WTC11 (cell line): ENCODE measurements around the gene VAV2.

Experiments
- ARID4B ChIP-seq: sonication (generic); formaldehyde crosslinking; IDR thresholded peaks from 2 replicates; pipeline ENCODE4 v1.8.0; 2023; ENCODE audit warnings: missing genetic modification reagents, mild to moderate bottlenecking, borderline replicate concordance
- CREM ChIP-seq: sonication (generic); formaldehyde crosslinking; IDR thresholded peaks from 2 replicates; pipeline ENCODE4 v1.8.1; 2022; ENCODE audit warnings: mild to moderate bottlenecking, missing genetic modification reagents, moderate library complexity
- CTCF ChIP-seq: fragments of 200-600 bp; IDR thresholded peaks from 2 replicates; pipeline ENCODE4 v1.8.0; 2022; ENCODE audit warnings: antibody characterized with exemption
- E2F1 ChIP-seq: sonication (generic); formaldehyde crosslinking; IDR thresholded peaks from 2 replicates; pipeline ENCODE4 v1.8.0; 2022; ENCODE audit warnings: mild to moderate bottlenecking, missing genetic modification reagents
- E2F4 ChIP-seq: sonication (generic); formaldehyde crosslinking; IDR thresholded peaks from 2 replicates; pipeline ENCODE4 v1.8.1; 2022; ENCODE audit warnings: low read depth, mild to moderate bottlenecking, moderate library complexity, missing genetic modification reagents, borderline replicate concordance
- IRF1 ChIP-seq: sonication (generic); formaldehyde crosslinking; IDR thresholded peaks from 2 replicates; pipeline ENCODE4 v1.8.0; 2023; ENCODE audit warnings: missing genetic modification reagents
- NR2C2 ChIP-seq: sonication (generic); formaldehyde crosslinking; IDR thresholded peaks from 2 replicates; pipeline ENCODE4 v1.8.0; 2022; ENCODE audit warnings: mild to moderate bottlenecking, missing genetic modification reagents
- PRDM15 ChIP-seq: sonication (generic); formaldehyde crosslinking; IDR thresholded peaks from 2 replicates; pipeline ENCODE4 v1.8.0; 2022; ENCODE audit warnings: missing genetic modification reagents
- SP1 ChIP-seq: sonication (generic); formaldehyde crosslinking; conservative IDR thresholded peaks from 2 replicates; pipeline ENCODE4 v1.8.1; 2022; ENCODE audit warnings: missing genetic modification reagents
- USF2 ChIP-seq: sonication (generic); formaldehyde crosslinking; IDR thresholded peaks from 2 replicates; pipeline ENCODE4 v1.8.1; 2023; ENCODE audit warnings: mild to moderate bottlenecking, missing genetic modification reagents, moderate library complexity
- ZNF232 ChIP-seq: sonication (generic); formaldehyde crosslinking; IDR thresholded peaks from 2 replicates; pipeline ENCODE4 v1.8.0; 2022; ENCODE audit warnings: mild to moderate bottlenecking, missing genetic modification reagents
- ZNF423 ChIP-seq: fragments of 250-450 bp; sonication (Bioruptor Pico); IDR thresholded peaks from 2 replicates; pipeline ENCODE4 v2.1.2; 2022; ENCODE audit warnings: mild to moderate bottlenecking, moderate library complexity

GRCh38 chr9:133851693-133852092 lies 140.4 kb downstream of the VAV2 start:
- no peak for TF ChIP-seq CTCF
- TF ChIP-seq USF2 (CRISPR knock-in tag), result no peak
- TF ChIP-seq E2F1 (CRISPR knock-in tag), result no peak
- no peak for TF ChIP-seq NR2C2
- TF ChIP-seq IRF1, result no peak
- TF ChIP-seq SP1 (CRISPR knock-in tag), result no peak
- TF ChIP-seq ZNF232 (CRISPR knock-in tag), result no peak
- TF ChIP-seq E2F4 (CRISPR knock-in tag), result no peak
- no peak for TF ChIP-seq CREM (CRISPR knock-in tag)
- TF ChIP-seq ZNF423, result no peak
- TF ChIP-seq ARID4B (CRISPR knock-in tag), result no peak
- no peak for TF ChIP-seq PRDM15
